Measurements from ENCODE around the gene CITED4.

Gene CITED4

DNA sequence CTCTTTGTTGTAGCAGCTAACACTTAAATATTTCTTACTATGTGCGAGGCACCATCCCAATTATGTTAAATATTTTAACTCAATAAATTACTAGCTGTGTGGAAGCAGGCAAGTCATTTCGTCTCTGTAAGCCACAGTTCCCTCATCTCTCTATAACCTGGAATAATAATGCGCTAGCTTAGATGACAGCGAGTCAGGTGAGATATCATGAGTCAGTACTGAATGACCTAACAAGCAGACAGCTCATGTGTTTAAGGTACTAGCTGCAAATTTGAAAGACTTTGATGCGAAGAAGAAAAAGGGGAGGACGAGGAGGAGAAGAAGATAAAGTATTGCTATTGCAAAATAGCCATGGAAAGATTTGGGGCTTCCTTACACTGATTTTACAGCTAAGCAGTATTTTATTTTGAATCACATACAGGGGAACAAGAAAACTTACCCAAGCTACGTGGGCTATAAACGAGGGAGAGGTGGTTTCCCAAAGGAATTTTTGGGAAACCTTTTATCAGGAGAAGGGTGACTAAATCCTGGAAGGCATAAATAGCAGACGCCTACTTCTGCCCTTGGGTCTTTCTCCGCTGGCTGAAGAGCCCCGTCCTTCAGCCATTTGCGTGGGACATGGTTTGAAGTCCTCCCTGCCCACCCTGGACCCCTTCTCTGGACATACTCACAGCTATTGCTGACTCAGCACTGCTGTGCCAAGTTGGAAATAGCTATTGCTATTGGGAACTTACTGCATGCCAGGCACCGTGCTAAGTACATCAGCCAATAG lies 8.9 kb downstream of the CITED4 start:
- TF ChIP-seq, protein P1, sequence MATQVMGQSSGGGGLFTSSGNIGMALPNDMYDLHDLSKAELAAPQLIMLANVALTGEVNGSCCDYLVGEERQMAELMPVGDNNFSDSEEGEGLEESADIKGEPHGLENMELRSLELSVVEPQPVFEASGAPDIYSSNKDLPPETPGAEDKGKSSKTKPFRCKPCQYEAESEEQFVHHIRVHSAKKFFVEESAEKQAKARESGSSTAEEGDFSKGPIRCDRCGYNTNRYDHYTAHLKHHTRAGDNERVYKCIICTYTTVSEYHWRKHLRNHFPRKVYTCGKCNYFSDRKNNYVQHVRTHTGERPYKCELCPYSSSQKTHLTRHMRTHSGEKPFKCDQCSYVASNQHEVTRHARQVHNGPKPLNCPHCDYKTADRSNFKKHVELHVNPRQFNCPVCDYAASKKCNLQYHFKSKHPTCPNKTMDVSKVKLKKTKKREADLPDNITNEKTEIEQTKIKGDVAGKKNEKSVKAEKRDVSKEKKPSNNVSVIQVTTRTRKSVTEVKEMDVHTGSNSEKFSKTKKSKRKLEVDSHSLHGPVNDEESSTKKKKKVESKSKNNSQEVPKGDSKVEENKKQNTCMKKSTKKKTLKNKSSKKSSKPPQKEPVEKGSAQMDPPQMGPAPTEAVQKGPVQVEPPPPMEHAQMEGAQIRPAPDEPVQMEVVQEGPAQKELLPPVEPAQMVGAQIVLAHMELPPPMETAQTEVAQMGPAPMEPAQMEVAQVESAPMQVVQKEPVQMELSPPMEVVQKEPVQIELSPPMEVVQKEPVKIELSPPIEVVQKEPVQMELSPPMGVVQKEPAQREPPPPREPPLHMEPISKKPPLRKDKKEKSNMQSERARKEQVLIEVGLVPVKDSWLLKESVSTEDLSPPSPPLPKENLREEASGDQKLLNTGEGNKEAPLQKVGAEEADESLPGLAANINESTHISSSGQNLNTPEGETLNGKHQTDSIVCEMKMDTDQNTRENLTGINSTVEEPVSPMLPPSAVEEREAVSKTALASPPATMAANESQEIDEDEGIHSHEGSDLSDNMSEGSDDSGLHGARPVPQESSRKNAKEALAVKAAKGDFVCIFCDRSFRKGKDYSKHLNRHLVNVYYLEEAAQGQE (IDR thresholded peaks at IDR 0.05; ENCODE audit: insufficient read depth in 1 of 2, low read depth in 2 of 2, low read length in 2 of 2): no peak
- TF ChIP-seq POLR2AphosphoS5 (IDR thresholded peaks at IDR 0.05; ENCODE audit: low read depth, low read length): no peak
- TF ChIP-seq TAF1 (IDR thresholded peaks at IDR 0.05; ENCODE audit: borderline replicate concordance, insufficient read depth, low read length): no peak
- TF ChIP-seq SIN3A (IDR thresholded peaks at IDR 0.05; ENCODE audit: borderline replicate concordance, insufficient read depth, low read length): no peak
- TF ChIP-seq FOXP2 (optimal IDR thresholded peaks at IDR 0.05; ENCODE audit: borderline replicate concordance, extremely low read depth, extremely low read length, insufficient read depth): no peak

DNA sequence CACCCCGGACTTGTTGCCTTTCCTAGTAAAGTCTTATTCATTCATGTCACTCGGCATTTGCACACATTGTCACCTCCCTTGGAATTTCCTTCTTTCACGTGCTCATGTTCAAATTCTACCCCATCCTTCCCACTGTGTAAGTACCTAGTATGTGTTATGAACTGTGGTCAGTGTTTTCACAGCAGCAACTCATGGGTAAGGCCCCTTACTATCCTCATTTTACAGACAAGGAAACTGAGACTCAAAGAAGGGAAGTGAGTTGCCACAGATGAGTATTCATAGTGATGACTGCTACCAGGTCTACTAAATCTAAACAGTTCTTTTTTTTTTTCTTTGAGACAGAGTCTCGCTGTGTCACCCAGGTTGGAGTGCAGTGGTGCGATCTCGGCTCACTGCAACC lies 10.5 kb downstream of the CITED4 start:
- no peak for TF ChIP-seq FOXP2 (optimal IDR thresholded peaks at IDR 0.05; ENCODE audit: borderline replicate concordance, extremely low read depth, extremely low read length, insufficient read depth)
- TF ChIP-seq SIN3A (IDR thresholded peaks at IDR 0.05; ENCODE audit: borderline replicate concordance, insufficient read depth, low read length): no peak
- TF ChIP-seq POLR2AphosphoS5 (IDR thresholded peaks at IDR 0.05; ENCODE audit: low read depth, low read length): no peak
- TF ChIP-seq, protein P1 (IDR thresholded peaks at IDR 0.05; ENCODE audit: insufficient read depth in 1 of 2, low read depth in 2 of 2, low read length in 2 of 2): no peak
- TF ChIP-seq TAF1 (IDR thresholded peaks at IDR 0.05; ENCODE audit: borderline replicate concordance, insufficient read depth, low read length): no peak

GRCh38 chr1:40849801-40850592 lies 12.2 kb downstream of the CITED4 start:
- TF ChIP-seq, protein P1 (IDR thresholded peaks at IDR 0.05; ENCODE audit: insufficient read depth in 1 of 2, low read depth in 2 of 2, low read length in 2 of 2): no peak
- TF ChIP-seq TAF1 (IDR thresholded peaks at IDR 0.05; ENCODE audit: borderline replicate concordance, insufficient read depth, low read length): no peak
- TF ChIP-seq SIN3A (IDR thresholded peaks at IDR 0.05; ENCODE audit: borderline replicate concordance, insufficient read depth, low read length): no peak
- no peak for TF ChIP-seq FOXP2 (optimal IDR thresholded peaks at IDR 0.05; ENCODE audit: borderline replicate concordance, extremely low read depth, extremely low read length, insufficient read depth)
- no peak for TF ChIP-seq POLR2AphosphoS5 (IDR thresholded peaks at IDR 0.05; ENCODE audit: low read depth, low read length)

GRCh38 chr1:40848530-40849189 lies 13.5 kb downstream of the CITED4 start:
- TF ChIP-seq POLR2AphosphoS5 (IDR thresholded peaks at IDR 0.05; ENCODE audit: low read depth, low read length) (no peak), FOXP2 (optimal IDR thresholded peaks at IDR 0.05; ENCODE audit: borderline replicate concordance, extremely low read depth, extremely low read length, insufficient read depth) (no peak), SIN3A (IDR thresholded peaks at IDR 0.05; ENCODE audit: borderline replicate concordance, insufficient read depth, low read length) (no peak), TAF1 (IDR thresholded peaks at IDR 0.05; ENCODE audit: borderline replicate concordance, insufficient read depth, low read length) (no peak)
- TF ChIP-seq, protein P1 (IDR thresholded peaks at IDR 0.05; ENCODE audit: insufficient read depth in 1 of 2, low read depth in 2 of 2, low read length in 2 of 2): no peak
